ENCODE data around the gene HLA-A. TPM values are rescaled to one million over a fixed set of nuclear protein-coding genes. Genes with fewer than 3 reads are reported as not detected.
"Not testable (repeated sequence)": the region's sequence is repeated elsewhere in the genome, so short reads cannot be mapped to it uniquely, and the experiment has no call there.

Gene HLA-A
- total RNA-seq, 4 donors from 2014 or later, result 354 to 771 (median 610) TPM

DNA sequence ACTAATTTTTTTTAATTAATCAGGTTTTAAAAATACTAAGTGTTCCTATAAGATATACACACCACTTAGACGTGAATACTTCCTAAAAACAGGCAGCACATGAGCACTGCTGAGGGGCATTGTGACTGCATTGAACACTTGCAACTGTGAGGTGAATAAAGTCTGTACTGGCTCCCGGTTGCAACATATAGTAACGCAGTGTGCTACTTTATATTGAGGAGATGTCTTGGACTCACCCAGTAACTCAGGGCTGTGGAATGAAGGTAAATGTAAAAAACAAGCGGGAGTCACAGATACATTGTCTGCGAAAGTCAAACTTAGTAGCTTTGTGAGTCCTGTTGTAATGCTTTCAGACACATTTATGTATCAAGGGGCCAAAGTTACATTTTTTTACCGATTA lies 17.0 kb upstream of the HLA-A start:
- TF ChIP-seq, protein P1, sequence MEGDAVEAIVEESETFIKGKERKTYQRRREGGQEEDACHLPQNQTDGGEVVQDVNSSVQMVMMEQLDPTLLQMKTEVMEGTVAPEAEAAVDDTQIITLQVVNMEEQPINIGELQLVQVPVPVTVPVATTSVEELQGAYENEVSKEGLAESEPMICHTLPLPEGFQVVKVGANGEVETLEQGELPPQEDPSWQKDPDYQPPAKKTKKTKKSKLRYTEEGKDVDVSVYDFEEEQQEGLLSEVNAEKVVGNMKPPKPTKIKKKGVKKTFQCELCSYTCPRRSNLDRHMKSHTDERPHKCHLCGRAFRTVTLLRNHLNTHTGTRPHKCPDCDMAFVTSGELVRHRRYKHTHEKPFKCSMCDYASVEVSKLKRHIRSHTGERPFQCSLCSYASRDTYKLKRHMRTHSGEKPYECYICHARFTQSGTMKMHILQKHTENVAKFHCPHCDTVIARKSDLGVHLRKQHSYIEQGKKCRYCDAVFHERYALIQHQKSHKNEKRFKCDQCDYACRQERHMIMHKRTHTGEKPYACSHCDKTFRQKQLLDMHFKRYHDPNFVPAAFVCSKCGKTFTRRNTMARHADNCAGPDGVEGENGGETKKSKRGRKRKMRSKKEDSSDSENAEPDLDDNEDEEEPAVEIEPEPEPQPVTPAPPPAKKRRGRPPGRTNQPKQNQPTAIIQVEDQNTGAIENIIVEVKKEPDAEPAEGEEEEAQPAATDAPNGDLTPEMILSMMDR (IDR thresholded peaks at IDR 0.05), result no peak
- ATAC-seq (ENCODE audit: low FRiP score) (no peak), DNase-seq (ENCODE audit: low spot score) (no peak)

DNA sequence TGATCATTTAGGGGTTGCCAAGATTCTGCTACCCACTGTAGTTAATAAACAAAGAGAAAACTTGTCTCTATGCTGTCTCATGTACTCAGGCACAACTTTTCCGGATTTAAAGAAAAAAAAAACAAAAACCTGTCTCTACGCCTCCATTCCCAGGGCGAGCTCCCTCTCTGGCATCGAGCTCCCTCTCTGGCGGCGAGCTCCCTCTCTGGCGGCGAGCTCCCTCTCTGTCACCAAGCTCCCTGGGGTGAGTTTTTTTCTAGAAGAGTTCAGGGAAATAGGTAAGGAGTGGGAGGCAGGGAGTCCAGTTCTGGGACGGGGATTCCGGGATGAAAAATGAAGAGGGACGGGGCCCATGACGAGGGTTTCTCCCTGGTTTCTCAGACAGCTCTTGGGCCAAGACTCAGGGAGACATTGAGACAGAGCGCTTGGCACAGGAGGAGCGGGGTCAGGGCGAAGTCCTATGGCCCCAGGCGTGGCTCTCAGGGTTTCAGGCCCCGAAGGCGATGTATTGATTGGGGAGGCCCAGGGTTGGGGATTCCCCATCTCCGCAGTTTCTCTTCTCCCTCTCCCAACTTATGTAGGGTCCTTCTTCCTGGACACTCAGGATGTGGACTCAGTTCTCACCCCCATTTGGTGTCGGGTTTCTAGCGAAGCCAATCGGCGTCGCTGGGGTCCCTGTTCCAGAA lies 16.5 kb upstream of the HLA-A start:
- no peak for DNase-seq (ENCODE audit: low spot score)
- TF ChIP-seq, protein P1 (IDR thresholded peaks at IDR 0.05), result no peak
- ATAC-seq (ENCODE audit: low FRiP score), result no peak

DNA sequence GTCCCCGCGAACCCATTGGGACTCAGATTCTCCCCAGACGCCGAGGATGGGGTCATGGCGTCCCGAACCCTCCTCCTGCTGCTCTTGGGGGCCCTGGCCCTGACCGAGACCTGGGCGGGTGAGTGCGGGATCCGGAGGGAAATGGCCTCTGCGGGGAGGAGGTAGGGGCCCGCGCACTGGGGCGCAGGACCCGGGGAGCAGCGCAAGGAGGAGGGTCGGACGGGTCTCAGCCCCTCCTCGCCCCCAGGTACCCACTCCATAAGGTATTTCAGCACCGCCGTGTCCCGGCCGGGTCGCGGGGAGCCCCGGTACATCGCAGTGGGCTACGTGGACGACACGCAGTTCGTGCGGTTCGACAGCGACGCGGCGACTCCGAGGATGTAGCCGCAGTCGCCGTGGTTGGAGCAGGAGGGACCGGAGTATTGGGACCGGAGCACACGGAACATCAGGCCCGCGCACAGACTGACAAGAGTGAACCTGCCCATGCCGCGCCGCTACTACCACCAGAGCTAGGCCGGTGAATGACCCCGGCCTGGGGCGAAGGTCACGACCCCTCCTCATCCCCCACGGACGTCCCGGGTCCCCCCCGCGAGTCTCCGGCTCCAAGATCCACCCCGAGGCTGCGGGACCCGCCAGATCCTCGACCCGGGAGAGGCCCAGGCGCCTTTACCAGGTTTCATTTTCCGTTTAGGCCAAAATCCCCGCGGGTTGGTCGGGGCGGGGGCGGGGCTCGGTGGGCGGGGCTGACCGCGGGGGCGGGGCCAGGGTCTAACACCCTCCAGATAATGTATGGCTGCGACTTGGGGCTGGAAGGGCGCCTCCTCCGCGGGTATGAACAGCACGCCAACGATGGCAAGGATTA lies 15.7 kb upstream of the HLA-A start:
- ATAC-seq (ENCODE audit: low FRiP score) (no peak), DNase-seq (ENCODE audit: low spot score) (no peak)
- TF ChIP-seq, protein P1 (IDR thresholded peaks at IDR 0.05), result no peak

DNA sequence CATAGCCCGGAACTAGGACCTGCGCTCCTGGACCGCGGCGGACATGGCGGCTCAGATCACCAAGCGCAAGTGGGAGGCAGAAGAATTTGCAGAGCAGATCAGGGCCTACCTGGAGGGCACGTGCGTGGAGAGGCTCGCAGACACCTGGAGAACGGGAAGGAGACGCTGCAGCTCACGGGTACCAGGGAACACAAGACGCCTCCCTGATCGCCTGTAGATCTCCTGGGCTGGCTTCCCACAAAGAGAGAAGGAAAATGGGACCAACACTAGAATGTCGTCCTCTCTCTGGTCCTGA lies 15.1 kb upstream of the HLA-A start:
- no peak for ATAC-seq (ENCODE audit: low FRiP score)
- TF ChIP-seq, protein P1 (IDR thresholded peaks at IDR 0.05), result no peak
- no peak for DNase-seq (ENCODE audit: low spot score)

DNA sequence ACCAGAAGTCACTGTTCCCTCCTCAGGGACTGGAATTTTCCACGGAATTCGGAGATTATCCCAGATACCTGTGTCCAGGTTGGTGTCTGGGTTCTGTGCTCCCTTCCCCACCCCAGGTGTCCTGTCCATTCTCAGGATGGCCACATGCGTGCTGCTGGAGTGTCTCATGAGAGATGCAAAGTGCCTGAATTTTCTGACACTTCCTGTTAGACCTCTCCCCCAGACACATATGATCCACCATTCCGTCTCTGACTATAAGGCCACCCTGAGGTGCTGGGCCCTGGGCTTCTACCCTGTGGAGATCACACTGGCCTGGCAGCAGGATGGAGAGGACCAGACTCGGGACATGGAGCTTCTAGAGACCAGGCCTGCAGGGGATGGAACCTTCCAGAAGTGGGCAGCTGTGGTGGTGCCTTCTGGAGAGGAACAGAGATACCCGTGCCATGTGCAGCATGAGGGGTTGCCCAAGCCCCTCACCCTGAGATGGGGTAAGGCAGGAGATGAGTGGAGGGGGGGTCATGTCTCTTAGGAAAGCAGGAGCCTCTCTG lies 14.4 kb upstream of the HLA-A start:
- DNase-seq (ENCODE audit: low spot score) (no peak), ATAC-seq (ENCODE audit: low FRiP score) (no peak)
- TF ChIP-seq, protein P1 (IDR thresholded peaks at IDR 0.05), result no peak

DNA sequence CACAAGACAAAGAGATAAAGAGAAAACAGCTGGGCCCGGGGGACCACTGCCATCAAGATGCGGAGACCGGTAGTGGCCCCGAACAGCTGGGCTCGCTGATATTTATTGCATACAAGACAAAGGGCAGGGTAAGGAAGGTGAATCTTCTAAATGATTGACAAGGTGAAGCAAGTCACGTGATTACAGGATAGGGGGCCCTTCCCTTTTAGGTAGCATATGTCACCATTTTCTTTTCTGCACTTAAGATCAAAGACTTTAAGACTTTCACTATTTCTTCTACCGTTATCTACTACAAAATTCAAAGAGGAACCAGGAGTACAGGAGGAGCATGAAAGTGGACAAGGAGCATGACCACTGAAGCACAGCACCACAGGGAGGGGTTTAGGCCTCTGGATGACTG lies 12.3 kb upstream of the HLA-A start:
- DNase-seq (ENCODE audit: low spot score); ATAC-seq (ENCODE audit: low FRiP score): not testable (repeated sequence)

DNA sequence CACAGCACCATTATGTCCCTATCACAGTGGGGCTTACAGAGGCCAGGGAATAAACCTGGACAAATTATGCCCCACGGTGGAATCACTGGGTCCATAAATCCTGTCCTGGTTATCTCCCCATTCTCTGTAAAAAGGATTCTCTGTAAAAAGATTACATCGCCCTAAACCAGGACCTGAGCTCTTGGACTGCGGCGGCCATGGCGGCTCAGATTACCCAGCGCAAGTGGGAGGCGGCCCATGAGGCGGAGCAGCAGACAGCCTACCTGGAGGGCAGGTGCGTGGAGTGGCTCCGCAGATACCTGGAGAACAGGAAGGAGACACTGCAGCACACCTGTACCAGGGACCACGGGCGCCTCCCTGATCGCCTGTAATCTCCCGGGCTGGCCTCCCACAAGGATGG lies 8.4 kb upstream of the HLA-A start:
- DNase-seq (ENCODE audit: low spot score) (no peak), ATAC-seq (ENCODE audit: low FRiP score) (no peak)
- TF ChIP-seq, protein P1 (IDR thresholded peaks at IDR 0.05), result no peak
